ENCODE results near the gene S100A2.
"Not testable (repeated sequence)": the region's sequence is repeated elsewhere in the genome, so short reads cannot be mapped to it uniquely, and the experiment has no call there.

S100A2 gene

DNA sequence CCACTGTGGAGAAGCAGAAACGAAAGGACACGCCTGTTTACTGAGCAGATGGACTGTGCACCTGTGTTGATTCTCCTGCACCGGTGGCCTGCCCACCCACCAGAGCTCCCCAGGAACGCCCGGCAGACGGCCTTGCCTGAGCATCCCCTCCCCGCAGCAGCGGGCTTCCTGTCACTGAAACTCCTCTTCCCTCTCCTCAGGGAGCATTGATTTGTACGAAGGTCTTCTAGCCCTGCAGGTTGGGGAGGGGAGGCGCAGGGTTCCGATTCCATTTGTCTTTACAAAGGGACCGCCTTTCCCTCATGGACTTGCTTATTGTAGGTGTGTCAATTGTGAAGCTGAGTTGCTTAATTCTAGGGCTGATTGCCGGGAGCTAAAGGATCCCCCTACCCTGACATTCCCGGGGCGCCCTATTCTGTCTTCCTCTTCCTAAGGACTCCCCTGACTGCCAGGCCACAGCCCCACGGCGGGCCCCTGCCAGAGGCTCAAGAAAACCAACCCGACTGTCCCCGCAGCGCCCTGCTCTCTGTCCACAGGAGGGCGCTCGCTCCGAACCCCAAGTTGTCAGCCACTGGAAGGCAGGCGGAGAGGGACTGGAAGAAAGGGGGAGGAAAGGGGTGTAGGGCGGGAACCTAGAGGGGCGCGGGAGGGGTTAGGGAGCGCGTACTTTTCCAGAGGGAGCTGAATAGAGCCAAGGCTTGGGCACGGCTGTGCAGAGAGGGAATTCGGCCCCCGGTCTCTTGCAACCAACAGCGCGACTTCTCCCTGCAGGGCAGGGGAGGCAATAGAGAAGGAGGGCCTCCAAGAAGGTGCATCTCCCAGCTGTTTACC lies 32.7 kb downstream of the S100A2 start:
- DNase-seq (ENCODE audit: low read depth) = peak; percentile 66

DNA sequence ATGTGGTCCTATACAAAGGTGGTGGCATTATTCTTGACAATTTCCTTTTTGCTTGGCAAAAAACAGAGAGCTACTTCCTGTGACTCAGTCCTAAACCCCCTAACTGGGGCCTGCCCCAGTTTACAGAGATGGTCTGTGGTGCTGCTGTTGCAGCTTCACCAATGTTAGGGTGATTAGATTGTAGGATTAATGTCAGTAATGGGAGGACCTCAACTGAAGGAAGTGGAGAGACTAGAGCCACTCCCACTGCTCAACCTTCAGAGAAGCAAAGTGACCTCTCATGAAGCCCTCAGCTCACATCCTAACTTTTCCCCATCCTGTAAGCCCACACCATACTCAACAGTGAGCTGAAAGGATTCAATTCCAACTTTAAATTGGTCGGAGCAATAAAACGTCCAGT lies 33.5 kb downstream of the S100A2 start:
- DNase-seq (ENCODE audit: low read depth) = no peak

DNA sequence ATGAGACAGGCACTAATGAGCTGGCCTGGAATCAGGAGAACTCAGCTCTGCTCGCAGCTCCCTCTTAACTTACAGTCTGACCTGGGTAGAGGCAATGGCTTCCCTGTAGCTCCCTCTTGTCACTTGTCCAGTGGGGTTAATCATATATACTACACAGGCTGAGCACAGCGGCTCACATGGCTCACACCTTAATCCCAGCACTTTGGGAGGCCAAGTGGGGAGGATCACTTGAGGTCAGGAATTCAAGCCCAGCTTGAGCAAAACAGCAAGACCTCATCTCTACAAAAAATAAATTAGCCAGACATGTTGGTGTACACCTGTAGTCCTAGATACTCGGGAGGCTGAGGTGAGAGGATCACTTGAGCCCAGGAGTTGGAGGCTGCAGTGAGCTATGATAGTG lies 34.0 kb downstream of the S100A2 start:
- no peak for DNase-seq (ENCODE audit: low read depth)

DNA sequence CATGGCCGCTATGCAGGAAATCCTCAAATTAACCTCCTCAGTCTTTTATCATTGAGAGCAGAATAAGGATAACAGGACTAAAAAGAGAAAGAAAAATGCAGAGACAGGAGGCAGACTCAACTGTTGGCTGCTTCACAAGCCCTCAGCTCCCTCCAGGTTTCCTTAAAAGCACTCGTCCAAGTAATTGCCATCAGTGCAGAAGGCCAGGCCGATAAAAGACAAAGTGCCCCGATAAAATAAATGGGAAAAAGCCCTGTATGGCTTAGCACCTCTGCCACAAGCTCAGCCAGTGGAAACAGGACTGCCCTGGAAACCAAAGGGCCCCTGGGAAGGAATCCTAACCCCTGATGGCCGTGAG lies 38.0 kb downstream of the S100A2 start:
- no peak for DNase-seq (ENCODE audit: low read depth)

DNA sequence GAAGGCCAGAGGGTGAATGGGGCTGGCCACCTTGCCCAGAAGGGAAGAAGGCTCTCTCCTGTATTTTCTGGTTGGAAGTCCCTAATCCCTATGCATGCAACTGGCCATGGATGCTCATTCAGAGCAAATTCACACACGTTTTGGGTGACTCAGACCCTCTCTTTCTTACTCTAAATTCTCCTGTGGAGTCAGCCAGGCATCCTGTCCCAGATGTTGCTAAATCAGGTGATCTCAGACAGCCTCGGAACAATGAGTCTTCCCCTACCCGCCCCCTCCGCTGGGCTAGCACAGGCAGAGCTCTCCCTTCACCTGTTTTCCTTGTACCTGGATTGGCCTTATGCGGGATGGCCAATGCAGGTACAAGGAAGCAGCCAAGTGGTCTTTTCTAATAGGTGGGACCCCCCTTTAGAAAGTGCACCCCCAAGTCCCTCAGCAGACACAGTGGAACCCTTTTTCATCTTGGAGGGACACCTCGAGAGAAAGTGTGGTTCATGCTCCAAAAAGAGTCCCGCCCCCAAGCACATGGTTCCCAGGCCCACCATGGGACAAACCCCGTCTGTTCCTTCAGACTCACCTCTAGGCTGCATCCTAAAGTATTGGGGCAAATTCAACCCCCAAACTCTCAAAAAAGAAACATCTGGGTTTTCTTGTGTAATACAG lies 38.5 kb downstream of the S100A2 start:
- DNase-seq (ENCODE audit: low read depth) = no peak

DNA sequence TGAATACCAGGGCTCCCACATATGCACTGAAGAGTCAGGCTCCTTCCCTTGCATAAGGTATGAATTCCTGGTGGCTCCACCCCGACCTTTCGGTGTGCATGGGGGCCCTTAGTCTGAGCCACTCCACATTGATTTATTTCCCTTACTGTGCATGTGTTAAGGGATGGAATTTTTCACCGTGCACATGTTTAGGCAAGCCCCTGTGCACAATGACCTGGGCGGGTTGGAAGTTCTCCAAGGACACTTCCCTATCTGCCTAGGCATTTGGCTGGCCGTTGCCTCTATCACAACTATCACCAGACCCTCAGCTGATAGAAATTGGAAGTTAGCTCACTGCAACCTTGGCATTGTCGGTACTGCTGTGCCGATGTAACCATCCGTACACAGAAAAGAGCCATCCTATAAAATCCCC lies 39.5 kb downstream of the S100A2 start:
- DNase-seq (ENCODE audit: low read depth) = no peak

DNA sequence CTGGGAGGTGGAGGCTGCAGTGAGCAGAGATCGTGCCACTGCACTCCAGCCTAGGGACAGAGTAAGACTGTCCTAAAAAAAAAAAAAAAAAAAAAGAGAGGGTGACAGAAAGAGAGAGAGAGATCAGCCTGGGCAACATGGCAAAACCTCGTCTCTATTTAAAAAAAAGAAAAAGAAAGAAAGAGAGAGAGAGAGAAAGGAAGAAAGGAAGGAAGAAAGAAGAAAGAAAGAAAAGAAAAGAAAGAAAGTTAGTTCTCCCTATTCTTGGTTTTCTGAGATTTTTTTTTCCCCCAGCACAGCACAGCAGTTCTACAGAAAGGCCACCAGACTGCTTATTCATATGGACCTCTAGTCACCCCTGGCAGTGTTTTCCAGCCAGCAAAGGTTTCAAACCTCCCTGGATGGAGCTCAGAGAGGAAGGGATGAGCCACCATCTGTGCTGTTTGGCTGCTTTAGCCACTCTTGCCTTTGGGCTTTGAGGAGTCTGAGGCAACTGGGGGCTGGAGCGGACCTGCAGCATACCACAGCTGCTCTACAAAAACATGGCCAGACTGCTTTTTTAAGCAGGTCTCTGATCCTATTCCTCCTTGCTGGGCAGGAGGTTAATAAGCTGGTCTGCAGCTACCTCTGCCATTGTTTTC lies 40.4 kb downstream of the S100A2 start:
- DNase-seq (ENCODE audit: low read depth) = no peak

DNA sequence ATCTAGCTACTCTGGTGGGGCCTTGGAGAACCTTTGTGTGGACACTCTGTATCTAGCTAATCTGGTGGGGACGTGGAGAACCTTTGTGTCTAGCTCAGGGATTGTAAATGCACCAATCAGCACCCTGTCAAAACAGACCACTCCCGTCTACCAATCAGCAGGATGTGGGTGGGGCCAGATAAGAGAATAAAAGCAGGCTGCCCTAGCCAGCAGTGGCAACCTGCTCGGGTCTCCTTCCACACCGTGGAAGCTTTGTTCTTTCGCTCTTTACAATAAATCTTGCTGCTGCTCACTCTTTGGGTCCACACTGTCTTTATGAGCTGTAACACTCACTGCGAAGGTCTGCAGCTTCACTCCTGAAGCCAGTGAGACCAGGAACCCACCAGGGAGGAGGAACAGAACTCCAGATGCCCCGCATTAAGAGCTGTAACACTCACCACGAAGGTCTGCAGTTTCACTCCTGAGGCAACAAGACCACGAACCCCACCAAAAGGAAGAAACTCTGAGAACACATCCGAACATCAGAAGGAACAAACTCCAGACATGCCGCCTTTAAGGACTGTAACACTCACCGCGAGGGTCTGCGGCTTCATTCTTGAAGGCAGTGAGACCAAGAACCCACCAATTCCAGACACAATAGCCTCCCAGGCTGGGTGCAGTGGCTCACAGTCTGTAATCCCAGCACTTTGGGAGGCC lies 43.1 kb downstream of the S100A2 start:
- not testable (repeated sequence) for DNase-seq (ENCODE audit: low read depth)

DNA sequence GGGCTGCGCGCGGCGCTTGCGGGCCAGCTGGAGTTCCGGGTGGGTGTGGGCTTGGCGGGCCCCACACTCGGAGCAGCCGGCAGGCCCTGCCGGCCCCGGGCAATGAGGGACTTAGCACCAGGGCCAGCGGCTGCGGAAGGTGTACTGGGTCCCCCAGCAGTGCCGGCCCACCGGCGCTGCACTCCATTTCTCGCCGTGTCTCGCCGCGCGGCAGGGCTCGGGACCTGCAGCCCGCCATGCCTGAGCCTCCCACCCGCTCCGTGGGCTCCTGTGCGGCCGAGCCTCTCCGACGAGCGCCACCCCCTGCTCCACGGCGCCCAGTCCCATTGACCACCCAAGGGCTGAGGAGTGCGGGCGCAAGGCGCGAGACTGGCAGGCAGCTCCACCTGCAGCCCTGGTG lies 43.8 kb downstream of the S100A2 start:
- DNase-seq (ENCODE audit: low read depth) = not testable (repeated sequence)

DNA sequence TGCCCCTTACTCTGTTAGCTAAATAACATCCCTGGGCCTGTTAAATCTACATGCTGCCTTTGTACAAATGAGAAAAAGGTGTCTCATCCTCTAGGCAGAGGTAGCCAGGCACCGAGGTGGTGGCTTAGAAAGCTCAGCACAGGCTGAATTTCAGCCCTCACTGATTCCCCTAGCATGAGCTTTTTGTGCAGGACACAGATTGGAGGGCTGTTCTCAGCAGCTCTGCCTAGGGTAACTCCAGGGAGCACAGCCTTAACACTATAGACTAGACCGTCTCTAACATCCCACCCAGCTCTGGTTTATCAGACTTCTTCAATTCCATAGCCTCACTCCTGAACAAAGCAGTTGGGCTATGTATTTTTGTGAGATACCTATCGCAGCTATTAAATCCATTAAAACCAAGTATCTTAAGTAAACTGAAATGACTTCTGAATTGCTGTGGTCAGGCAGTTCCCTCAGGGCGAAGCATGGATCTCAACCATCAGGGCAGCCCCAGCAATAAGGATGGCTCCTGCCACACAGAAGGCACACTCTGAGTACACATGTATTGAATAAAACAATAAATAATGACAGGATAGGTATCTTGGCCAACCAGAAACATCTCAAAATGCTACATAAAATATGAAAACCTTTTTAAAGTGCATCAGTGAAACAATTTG lies 44.7 kb downstream of the S100A2 start:
- DNase-seq (ENCODE audit: low read depth) = no peak

DNA sequence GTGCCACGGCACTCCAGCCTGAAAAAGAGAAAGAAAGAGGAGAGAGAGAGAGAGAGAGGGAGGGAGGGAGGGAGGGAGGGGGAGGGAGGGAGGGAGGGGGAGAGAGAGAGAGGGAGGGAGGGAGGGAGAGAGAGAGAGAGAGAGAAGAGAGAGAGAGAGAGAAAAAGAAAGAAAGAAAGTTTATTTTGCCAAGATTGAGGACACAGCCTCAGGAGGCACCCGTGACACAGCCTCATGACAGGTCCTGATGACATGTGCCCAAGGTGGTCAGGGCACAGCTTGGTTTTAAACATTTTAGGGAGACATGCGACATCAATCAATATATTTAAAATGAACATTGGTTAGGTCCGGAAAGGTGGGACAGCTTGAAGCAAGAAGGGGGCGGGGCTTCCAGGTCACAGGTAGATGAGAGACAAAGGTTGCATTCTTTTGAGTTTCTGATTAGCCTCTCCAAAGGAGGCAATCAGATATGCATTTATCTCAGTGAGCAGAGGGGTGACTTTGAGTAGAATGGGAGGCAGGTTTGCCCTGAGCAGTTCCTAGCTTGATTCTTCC lies 45.4 kb downstream of the S100A2 start:
- not testable (repeated sequence) for DNase-seq (ENCODE audit: low read depth)

DNA sequence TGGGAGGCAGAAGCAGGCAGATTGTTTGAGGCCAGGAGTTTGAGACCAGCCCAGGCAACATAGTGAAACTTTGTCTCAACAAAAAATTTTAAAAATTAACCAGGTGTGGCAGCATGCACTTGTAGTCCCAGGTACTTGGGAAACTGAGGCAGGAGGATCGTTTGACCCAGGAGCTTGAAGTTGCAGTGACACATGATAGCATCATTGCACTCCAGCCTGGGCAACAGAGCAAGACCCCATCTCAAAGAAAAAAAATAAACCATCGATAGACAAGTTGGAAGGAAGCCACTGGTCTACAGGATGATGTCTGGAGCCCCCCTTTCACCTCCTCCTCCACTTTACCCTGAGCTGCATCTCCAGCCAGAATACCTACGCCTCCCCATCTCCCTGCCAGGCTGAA lies 46.4 kb downstream of the S100A2 start:
- no peak for DNase-seq (ENCODE audit: low read depth)

DNA sequence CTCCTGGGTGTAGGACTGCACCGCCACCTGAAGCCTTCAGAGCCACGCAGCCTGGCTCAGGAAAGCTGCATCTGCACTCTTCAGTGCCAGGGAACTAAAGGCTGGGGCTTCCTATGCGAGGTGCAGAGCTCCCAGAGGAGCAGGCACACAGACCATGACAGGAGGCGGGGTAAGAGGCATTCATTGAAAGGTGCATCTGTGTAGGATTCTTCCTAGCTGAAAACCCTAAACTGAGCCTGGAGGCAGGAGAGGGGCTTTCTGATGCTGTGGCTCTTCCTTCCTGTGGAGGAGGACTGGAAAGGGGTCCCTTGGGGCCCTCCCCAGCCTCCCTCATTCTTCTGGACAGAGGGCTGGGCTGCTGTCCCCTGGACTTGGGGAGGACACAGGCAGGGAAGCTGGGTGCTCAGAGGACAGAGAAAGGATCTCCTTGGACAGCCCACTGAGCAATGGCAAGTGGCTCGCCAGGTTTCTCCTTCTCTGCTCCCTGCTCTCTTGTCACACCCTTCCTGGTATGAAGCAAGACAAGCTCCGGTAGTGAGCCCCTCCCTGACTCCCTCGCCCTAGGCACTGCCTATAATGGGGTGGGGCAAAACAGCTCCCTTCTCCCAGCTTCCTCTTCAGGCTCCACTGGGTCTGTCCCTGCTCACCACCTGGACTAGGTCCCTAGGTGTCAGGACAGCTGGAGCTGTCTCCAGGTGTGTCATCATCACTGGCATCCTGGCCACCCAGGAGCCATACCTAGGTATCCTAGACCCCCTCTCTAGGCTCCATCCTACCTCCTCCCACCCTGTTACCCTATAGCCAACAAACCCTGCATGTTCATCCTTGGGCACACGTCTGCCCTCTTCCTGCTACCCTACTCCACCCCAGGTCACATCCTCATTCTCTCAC lies 49.9 kb downstream of the S100A2 start:
- DNase-seq (ENCODE audit: low read depth) = no peak

DNA sequence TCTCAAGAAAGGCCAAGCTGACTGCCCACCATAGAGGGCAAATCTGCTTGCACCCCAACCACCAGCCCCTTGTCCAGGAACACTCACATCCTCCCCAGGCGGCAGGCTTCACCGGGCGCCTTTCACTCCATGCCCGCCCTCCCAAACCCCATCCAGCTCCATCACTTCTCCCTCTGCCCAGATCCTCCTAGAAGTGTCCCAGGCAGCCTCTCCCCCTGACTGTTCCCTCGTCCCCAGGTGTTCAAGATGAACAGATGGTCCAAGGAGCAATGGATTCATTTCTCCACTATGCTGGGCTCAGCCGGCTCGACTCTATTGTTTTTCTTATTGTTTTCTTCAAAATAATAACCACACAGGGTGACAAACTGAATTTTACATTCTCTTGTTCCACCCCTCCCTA lies 52.0 kb downstream of the S100A2 start:
- DNase-seq (ENCODE audit: low read depth) = no peak

DNA sequence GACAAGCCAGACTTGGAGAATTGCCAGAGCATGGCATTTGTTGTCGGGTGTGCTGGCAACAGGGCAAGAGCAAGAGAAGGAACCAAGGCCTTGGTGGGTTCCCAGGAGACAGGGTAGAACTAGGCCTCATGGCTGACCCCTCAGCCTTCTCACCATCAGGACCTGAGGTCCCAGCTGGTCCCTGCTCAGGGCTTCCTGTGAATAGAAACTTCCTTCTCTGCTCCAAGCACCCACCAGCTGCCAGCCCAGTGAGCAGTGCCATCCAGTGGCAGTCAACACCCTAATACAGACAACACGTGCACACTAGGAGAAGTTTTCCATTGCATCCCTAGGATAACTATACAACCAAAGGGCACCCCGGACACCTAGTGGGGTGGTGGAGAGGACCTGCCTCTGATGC lies 52.6 kb downstream of the S100A2 start:
- no peak for DNase-seq (ENCODE audit: low read depth)

All from stimulated activated CD8-positive, alpha-beta memory T cell treated with anti-CD3 and anti-CD28 coated beads, Interleukin-12 subunit alpha, Interleukin-12 subunit beta, amount 100 ng/mL, for 1 hour (primary cell).